ENCODE data around the gene GJA9.

The GJA9 gene

DNA sequence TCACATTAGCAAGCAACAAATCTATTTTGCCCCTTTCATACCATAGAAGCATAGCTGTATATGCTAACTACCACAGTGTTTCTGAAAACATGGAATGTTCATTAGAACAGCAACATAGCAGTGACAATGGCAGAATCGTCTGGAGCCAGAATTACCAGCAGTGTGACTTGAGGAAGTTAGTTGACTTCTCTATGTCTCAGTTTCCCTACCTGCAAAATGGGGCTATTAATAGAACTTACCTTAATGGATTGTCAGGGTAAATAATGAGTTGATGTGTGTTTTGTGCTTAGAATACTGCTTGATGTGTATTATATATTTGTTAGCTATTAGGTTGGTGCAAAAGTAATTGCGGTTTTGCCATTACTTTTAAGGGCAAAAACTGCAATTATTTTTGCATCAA lies 14.8 kb upstream of the GJA9 start:
- no peaks in the 10 kb centered on the region for H3K27me3 Mint-ChIP-seq
- no peaks in the 10 kb centered on the region for H3K36me3 Mint-ChIP-seq
- no peaks in the 10 kb centered on the region for H3K4me1 Mint-ChIP-seq (ENCODE audit: low read depth)
- no peaks in the 10 kb centered on the region for H3K9me3 Mint-ChIP-seq (ENCODE audit: low read depth)
- no peak overlapping the region for H3K4me3 Mint-ChIP-seq
- no peak overlapping the region for H3K27ac Mint-ChIP-seq

DNA sequence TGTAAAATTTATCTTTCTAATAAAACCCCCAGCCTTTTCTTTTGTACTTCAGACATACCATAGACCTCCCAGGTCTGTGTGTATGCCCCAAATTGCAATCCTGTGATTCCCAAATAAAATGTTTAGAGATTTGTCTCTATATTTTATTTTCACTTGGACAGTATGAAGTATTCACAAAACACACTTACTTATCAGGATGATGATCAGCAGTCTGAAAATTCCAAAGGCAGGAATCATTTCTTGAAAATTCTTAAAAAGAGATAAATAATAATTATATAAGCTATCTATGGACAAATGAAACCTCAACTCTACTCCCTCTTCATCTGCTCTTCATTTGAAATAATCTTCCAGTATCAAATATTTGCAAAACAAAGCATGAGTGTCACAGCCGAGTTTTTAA lies 11.6 kb upstream of the GJA9 start:
- Mint-ChIP-seq H3K4me3 (no peak overlapping the region), H3K4me1 (ENCODE audit: low read depth) (no peaks in the 10 kb centered on the region), H3K27ac (no peak overlapping the region)

GRCh38 chr1:38891753-38892152 lies 10.4 kb upstream of the GJA9 start:
- Mint-ChIP-seq H3K4me1 (ENCODE audit: low read depth) (no peaks in the 10 kb centered on the region), H3K36me3 (peaks cover 2% of the 10 kb centered on the region), H3K9me3 (ENCODE audit: low read depth) (no peaks in the 10 kb centered on the region), H3K4me3 (no peak overlapping the region), H3K27me3 (no peaks in the 10 kb centered on the region), H3K27ac (no peak overlapping the region)

More for the DNA sequence above, 11.6 kb upstream of the GJA9 start:
- Mint-ChIP-seq H3K27me3 (no peaks in the 10 kb centered on the region), H3K9me3 (ENCODE audit: low read depth) (no peaks in the 10 kb centered on the region), H3K36me3 (peaks cover 2% of the 10 kb centered on the region)

DNA sequence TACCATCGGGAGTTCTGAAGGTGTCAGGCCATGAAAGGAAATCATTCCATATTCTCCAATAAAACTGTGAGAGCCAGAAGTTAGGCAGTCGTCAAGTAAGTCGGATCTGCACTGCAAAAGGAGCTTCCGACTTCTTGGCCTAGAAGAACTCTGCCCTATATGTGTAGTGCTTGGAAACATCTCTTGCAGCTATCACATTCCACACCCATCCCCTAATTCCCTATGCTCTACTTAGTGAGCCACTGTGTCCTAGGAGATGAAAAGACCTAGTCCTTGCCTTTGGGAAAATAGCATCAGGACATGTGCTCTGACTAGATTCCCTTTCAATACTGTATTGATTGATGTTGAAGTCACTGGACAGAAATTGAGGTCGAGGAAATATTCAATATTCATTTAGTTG lies 8.2 kb upstream of the GJA9 start:
- H3K27me3 Mint-ChIP-seq = no peaks in the 10 kb centered on the region
- no peak overlapping the region for H3K4me3 Mint-ChIP-seq
- H3K4me1 Mint-ChIP-seq (ENCODE audit: low read depth) = no peaks in the 10 kb centered on the region
- H3K9me3 Mint-ChIP-seq (ENCODE audit: low read depth) = no peaks in the 10 kb centered on the region
- H3K36me3 Mint-ChIP-seq = peaks cover 2% of the 10 kb centered on the region
- no peak overlapping the region for H3K27ac Mint-ChIP-seq

- Mint-ChIP-seq H3K36me3 (peaks cover 2% of the 10 kb centered on the region), H3K4me3 (no peak overlapping the region), H3K4me1 (ENCODE audit: low read depth) (no peaks in the 10 kb centered on the region), H3K27ac (no peak overlapping the region), H3K27me3 (no peaks in the 10 kb centered on the region), H3K9me3 (ENCODE audit: low read depth) (no peaks in the 10 kb centered on the region)
Measured at GRCh38 chr1:38888423-38889333, 7.3 kb upstream of the GJA9 start.

- no peaks in the 10 kb centered on the region for H3K9me3 Mint-ChIP-seq (ENCODE audit: low read depth)
- H3K4me3 Mint-ChIP-seq = no peak overlapping the region
- no peak overlapping the region for H3K27ac Mint-ChIP-seq
- H3K27me3 Mint-ChIP-seq = no peaks in the 10 kb centered on the region
- peaks cover 2% of the 10 kb centered on the region for H3K36me3 Mint-ChIP-seq
- no peaks in the 10 kb centered on the region for H3K4me1 Mint-ChIP-seq (ENCODE audit: low read depth)
Measured at GRCh38 chr1:38885092-38885491, 3.7 kb upstream of the GJA9 start.

DNA sequence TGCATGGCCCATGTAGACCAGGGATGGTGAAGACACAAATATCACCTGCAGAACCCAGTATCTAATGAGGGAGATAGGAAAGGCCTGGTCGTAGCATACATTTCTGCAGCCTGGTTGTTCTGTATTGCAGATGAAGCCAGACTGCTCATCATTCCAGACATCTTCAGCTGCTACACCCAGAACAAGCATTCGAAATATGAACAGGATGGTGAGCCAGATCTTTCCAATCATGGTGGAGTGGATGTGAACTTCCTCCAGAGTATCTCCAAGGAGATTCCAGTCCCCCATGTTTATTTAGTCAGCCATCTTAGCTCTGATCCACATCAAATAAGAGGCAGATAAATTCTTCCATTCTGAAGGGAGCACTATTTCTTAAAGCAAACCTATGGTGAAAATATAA lies 5.6 kb downstream of the GJA9 start:
- no peaks in the 10 kb centered on the region for H3K27me3 Mint-ChIP-seq
- H3K9me3 Mint-ChIP-seq (ENCODE audit: low read depth) = no peaks in the 10 kb centered on the region
- H3K4me3 Mint-ChIP-seq = no peak overlapping the region
- no peak overlapping the region for H3K27ac Mint-ChIP-seq
- peaks cover 26% of the 10 kb centered on the region for H3K4me1 Mint-ChIP-seq (ENCODE audit: low read depth)
- no peaks in the 10 kb centered on the region for H3K36me3 Mint-ChIP-seq

DNA sequence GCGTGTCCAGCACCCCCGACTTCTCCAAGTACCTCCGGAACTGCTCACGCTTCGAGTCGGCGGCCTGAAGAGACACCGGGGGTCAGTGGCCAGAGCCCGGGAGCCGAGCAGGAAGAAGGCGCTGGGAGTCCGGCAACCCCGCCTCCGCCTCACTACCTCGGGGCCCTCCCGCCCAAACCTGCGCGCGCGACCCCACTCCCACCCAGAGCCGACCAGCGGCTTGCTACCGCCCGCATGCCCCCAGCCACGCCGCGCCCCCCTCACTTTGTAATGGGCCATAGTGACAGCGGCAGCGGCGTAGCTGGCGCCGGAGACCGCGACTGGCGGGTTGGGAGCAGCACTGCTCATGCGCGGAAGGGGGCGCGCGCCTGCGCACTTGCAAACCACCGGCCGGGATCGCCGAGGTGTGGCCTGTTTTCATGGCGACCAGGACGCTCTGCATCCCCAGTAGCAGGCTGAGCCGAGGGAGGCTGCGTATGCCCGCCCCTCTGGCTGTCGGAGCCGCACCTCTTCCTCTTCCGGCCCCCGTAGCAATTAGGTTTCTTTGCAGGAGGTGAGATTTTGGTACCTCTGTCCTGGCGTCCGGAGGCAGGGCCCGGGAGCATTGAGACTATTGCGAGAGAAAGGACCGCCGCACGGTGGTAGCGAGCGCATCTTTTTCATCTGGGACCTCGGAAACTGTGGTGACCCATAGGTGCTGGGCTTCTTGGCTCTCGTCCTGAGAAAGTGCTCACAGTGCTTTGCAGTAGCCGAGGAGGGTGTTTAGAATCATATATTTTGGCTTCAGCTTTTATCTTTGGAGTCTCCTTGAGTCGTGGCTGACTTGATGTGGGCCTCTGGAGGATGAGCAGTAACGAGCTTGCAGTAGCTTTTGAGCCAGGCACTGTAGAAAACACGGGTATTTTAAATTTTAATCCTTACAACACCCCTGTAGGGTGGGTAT lies 8.1 kb downstream of the GJA9 start, which contains the start of gene MYCBP:
TSS of gene MYCBP (minus strand) at position 322 of the 943 bp plus-strand sequence. CDS start at position 279, 43 bp downstream.
- H3K27me3 Mint-ChIP-seq = no peaks in the 10 kb centered on the region

DNA sequence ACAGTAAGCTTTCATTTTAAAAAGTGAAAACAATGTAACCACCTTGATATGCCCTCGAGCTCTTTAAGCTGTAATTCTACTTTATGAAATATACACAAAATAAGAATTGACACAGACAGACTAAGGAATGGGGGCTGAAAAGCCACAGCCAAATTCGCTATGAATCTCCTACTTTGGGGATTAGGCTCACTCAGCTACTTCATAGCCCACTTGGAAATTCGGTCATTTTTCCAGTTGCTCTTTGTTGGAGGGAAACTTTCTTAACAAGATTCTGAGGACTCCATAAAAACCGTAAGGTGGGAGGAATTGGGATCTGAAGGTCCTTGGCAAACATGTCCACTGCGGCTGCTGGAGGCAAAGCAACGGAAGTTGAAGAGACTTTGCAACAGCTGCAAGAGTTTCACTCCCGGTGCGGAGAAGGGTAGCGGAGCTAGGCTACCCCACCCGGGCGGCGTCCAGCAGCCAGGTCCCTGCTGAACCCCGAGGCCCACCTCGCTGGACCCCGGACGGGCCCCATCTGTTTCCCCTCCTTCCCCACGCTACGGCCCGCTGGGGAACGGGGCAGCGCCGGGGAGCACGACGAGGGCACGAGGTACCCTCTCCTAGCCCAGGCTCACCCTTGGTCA lies 8.9 kb downstream of the GJA9 start:
- no peaks in the 10 kb centered on the region for H3K9me3 Mint-ChIP-seq (ENCODE audit: low read depth)
- peaks cover 2% of the 10 kb centered on the region for H3K36me3 Mint-ChIP-seq
- peak overlapping the region; percentile 94 for H3K4me3 Mint-ChIP-seq

More for the DNA sequence above, 8.1 kb downstream of the GJA9 start, which contains the start of gene MYCBP:
- H3K9me3 Mint-ChIP-seq (ENCODE audit: low read depth) = no peaks in the 10 kb centered on the region
- H3K36me3 Mint-ChIP-seq = no peaks in the 10 kb centered on the region
- peak within 1 kb of the TSS; percentile 85 for H3K27ac Mint-ChIP-seq
- peaks cover 28% of the 10 kb centered on the region for H3K4me1 Mint-ChIP-seq (ENCODE audit: low read depth)
- peak within 1 kb of the TSS; percentile 94 for H3K4me3 Mint-ChIP-seq

DNA sequence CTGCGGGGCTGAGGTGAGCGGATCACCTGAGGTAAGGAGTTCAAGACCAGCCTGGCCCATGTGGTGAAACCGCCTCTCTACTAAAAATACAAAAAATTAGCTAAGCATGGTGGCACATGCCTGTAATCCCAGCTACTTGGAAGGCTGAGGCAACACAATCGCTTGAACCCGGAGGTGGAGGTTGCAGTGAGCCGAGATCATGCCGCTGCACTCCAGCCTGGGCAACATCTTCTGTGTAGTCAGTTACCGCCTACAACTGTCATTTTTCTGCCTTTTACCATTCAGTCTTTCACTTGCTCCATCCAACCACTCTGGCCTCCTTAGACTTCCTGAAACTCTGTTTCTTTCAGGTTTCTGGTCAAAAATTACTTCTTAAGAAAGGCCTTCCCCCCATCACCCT lies 10.4 kb downstream of the GJA9 start:
- Mint-ChIP-seq H3K9me3 (ENCODE audit: low read depth) (no peaks in the 10 kb centered on the region), H3K4me1 (ENCODE audit: low read depth) (peaks cover 31% of the 10 kb centered on the region), H3K27ac (no peak overlapping the region), H3K4me3 (peak overlapping the region; percentile 94), H3K36me3 (peaks cover 2% of the 10 kb centered on the region), H3K27me3 (no peaks in the 10 kb centered on the region)

More for the DNA sequence above, 8.9 kb downstream of the GJA9 start:
- Mint-ChIP-seq H3K27me3 (no peaks in the 10 kb centered on the region), H3K4me1 (ENCODE audit: low read depth) (peaks cover 31% of the 10 kb centered on the region), H3K27ac (peak overlapping the region; percentile 85)

DNA sequence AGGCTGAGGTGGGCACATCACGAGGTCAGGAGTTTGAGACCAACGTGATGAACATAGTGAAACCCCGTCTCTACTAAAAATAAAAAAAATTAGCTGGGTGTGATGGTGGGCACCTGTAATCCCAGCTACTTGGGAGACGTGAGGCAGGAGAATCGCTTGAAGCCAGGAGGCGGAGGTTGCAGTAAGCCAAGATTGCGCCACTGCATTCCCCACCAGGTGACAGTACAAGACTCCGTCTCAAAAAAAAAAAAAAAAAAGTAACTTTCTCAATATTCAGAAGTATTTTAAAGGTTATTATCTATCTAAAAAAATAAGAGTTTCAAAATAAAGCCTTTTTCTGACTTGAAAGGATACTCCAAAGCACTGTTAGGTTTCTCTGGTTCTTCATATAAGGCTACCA lies 14.2 kb downstream of the GJA9 start:
- H3K4me3 Mint-ChIP-seq = no peak overlapping the region
- no peaks in the 10 kb centered on the region for H3K27me3 Mint-ChIP-seq
- peaks cover 4% of the 10 kb centered on the region for H3K36me3 Mint-ChIP-seq
- peaks cover 40% of the 10 kb centered on the region for H3K4me1 Mint-ChIP-seq (ENCODE audit: low read depth)
- no peaks in the 10 kb centered on the region for H3K9me3 Mint-ChIP-seq (ENCODE audit: low read depth)
- H3K27ac Mint-ChIP-seq = no peak overlapping the region

DNA sequence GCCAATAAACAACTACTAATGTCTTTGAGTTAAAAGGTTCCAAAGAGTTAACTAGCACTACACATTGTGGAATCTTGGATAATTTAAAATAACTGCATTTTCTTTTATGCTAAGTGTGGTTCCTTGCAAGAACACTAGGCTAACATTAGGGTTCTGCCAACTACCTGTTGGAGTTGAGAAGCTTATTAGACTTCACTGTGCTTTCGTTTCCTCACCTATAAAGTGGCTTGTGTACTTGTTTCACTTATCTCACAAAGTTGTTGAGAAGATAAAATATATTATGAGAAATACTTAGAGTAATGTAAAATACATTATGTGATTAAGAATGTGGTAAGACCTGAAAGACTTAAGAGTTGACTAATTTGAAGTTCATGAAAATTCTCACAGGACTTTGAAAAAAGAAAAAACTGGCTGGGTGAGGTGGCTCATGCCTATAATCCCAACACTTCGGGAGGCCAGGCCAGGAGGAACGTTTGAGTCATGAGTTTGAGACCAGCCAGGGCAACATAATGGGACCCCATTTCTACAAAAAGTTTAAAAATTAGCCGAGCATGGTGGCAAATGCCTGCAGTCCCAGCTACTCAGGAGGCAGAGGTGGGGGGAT lies 16.2 kb downstream of the GJA9 start:
- H3K4me1 Mint-ChIP-seq (ENCODE audit: low read depth) = peaks cover 44% of the 10 kb centered on the region
- H3K9me3 Mint-ChIP-seq (ENCODE audit: low read depth) = no peaks in the 10 kb centered on the region
- H3K36me3 Mint-ChIP-seq = peaks cover 4% of the 10 kb centered on the region
- no peak overlapping the region for H3K4me3 Mint-ChIP-seq
- H3K27ac Mint-ChIP-seq = no peak overlapping the region
- no peaks in the 10 kb centered on the region for H3K27me3 Mint-ChIP-seq

DNA sequence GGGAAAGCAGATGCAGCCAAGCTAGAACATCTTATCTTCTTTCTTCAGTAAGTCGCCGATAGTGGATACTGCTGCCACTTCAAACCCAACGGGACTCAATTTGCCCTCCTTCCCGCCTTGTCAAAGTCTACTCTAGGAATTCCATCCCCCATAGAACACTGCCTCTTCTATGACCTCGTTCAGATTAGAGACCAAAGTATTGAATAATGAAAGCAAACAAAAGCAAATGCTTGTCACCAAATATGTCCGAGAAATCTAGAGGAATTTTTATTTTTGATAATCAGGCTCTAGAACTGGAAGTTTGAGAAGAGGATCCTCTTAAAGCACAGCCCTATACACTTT lies 21.0 kb downstream of the GJA9 start:
- peaks cover 66% of the 10 kb centered on the region for H3K4me1 Mint-ChIP-seq (ENCODE audit: low read depth)
- peak overlapping the region; percentile 81 for H3K27ac Mint-ChIP-seq
- peaks cover 4% of the 10 kb centered on the region for H3K36me3 Mint-ChIP-seq
- no peaks in the 10 kb centered on the region for H3K27me3 Mint-ChIP-seq
- no peaks in the 10 kb centered on the region for H3K9me3 Mint-ChIP-seq (ENCODE audit: low read depth)
- peak overlapping the region; percentile 97 for H3K4me3 Mint-ChIP-seq
